ENCODE data around the gene OR4E1.

GRCh38 chr14:21631084-21631483 lies 42.5 kb downstream of the OR4E1 start:
- TF ChIP-seq CTCF (conservative IDR thresholded peaks at IDR 0.05; ENCODE audit: low read depth, low read length) (no peak), EZH2 (IDR thresholded peaks at IDR 0.05; ENCODE audit: low read length, unreplicated experiment) (no peak)

All from PC-3 (cell line).